Measurements from ENCODE around the gene NAPB. TPM values are rescaled to one million over a fixed set of nuclear protein-coding genes. Genes with fewer than 3 reads are reported as not detected.

The NAPB gene
- polyA plus RNA-seq, 2 of the 4 experiments (the other 2 are of a cell fraction) = 6.2 to 12.7 TPM

DNA sequence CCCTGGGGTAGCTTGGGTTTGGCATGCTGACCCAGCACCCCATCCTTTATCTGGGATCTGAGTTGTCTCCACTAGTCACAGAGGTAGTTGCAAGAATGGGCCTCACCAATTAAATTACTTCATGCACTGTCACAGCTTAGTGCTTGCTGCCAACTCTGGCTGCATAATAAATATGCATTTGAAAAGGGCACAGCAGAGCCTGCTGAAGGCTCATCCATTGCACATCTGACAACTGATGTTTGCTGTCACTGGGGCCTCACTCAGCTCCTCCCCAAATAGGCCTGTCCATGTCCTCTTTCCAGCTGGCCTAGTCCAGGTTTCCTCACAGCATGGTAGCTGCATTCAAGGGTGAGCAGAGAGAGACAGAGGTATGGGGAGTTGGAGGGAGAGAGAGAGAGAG, 84.0 kb downstream of the NAPB start:
- CTCF ChIA-PET = interaction anchor here (1.0 to 14.6 kb wide), 7 partner anchors 12 to 1003 kb away, joined by 3 to 378 read pairs (median 5); partner anchors contain the start of gene THBD
- H3K4me1 ChIP-seq = no peaks in the 10 kb centered on the region
- no peak overlapping the region for H3K4me2 ChIP-seq
- TF ChIP-seq ZNF302 (CRISPR knock-in tag; IDR thresholded peaks at IDR 0.05) (no peak), KDM1A (IDR thresholded peaks at IDR 0.05; ENCODE audit: low read depth) (no peak), ZC3H11A (IDR thresholded peaks at IDR 0.05) (no peak), CHD4 (IDR thresholded peaks at IDR 0.05; ENCODE audit: borderline replicate concordance) (no peak), GATA3 (IDR thresholded peaks at IDR 0.05; ENCODE audit: borderline replicate concordance) (no peak)
- no peak for DNase-seq (ENCODE audit: low read depth in 1 of 2, low spot score in 1 of 2)
- no peak overlapping the region for H3K27ac ChIP-seq
- H3K4me3 ChIP-seq = no peak overlapping the region
- POLR2A ChIA-PET = no interaction called here
- no peaks in the 10 kb centered on the region for H3K9me3 ChIP-seq
- no peak for FAIRE-seq
- ATAC-seq = no peak

DNA sequence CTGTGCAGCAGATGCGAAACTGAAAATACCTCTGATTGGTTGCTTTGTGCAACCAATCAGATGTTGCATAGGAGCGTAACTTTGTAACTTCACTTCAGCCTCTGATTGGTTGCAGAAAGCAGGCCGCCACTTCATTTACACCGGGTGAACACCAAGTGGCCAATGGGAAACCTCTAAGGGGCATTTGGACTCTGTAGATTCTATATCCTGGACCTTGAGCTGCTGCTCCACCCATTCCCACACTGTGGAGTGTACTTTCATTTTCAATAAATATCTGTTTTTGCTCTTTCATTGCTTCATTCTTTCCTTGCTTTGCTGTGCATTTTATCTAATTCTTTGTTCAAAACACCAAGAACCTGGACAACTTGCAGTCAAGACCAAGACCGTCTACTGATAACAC, 84.8 kb downstream of the NAPB start:
- Histone ChIP-seq H3K4me3 (no peak overlapping the region), H3K4me1 (no peaks in the 10 kb centered on the region), H3K9me3 (no peaks in the 10 kb centered on the region), H3K27ac (no peak overlapping the region), H3K4me2 (no peak overlapping the region)
- TF ChIP-seq, protein P1, sequence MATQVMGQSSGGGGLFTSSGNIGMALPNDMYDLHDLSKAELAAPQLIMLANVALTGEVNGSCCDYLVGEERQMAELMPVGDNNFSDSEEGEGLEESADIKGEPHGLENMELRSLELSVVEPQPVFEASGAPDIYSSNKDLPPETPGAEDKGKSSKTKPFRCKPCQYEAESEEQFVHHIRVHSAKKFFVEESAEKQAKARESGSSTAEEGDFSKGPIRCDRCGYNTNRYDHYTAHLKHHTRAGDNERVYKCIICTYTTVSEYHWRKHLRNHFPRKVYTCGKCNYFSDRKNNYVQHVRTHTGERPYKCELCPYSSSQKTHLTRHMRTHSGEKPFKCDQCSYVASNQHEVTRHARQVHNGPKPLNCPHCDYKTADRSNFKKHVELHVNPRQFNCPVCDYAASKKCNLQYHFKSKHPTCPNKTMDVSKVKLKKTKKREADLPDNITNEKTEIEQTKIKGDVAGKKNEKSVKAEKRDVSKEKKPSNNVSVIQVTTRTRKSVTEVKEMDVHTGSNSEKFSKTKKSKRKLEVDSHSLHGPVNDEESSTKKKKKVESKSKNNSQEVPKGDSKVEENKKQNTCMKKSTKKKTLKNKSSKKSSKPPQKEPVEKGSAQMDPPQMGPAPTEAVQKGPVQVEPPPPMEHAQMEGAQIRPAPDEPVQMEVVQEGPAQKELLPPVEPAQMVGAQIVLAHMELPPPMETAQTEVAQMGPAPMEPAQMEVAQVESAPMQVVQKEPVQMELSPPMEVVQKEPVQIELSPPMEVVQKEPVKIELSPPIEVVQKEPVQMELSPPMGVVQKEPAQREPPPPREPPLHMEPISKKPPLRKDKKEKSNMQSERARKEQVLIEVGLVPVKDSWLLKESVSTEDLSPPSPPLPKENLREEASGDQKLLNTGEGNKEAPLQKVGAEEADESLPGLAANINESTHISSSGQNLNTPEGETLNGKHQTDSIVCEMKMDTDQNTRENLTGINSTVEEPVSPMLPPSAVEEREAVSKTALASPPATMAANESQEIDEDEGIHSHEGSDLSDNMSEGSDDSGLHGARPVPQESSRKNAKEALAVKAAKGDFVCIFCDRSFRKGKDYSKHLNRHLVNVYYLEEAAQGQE (IDR thresholded peaks at IDR 0.05) = no peak
- TF ChIP-seq JUNB (IDR thresholded peaks at IDR 0.05) (no peak), HOXB13 (CRISPR knock-in tag; IDR thresholded peaks at IDR 0.05; ENCODE audit: low read depth) (no peak), GATA3 (IDR thresholded peaks at IDR 0.05; ENCODE audit: borderline replicate concordance) (no peak), EHMT2 (IDR thresholded peaks at IDR 0.05; ENCODE audit: low read depth) (no peak), HEYL (CRISPR knock-in tag; IDR thresholded peaks at IDR 0.05) (no peak), CHD4 (IDR thresholded peaks at IDR 0.05; ENCODE audit: borderline replicate concordance) (no peak)
- TF ChIP-seq, protein P2, sequence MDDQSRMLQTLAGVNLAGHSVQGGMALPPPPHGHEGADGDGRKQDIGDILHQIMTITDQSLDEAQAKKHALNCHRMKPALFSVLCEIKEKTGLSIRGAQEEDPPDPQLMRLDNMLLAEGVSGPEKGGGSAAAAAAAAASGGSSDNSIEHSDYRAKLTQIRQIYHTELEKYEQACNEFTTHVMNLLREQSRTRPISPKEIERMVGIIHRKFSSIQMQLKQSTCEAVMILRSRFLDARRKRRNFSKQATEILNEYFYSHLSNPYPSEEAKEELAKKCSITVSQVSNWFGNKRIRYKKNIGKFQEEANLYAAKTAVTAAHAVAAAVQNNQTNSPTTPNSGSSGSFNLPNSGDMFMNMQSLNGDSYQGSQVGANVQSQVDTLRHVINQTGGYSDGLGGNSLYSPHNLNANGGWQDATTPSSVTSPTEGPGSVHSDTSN (IDR thresholded peaks at IDR 0.05) = no peak
- ChIA-PET CTCF (interaction anchor here (0.7 to 14.6 kb wide), 6 partner anchors 13 to 646 kb away, joined by 3 to 378 read pairs (median 40); partner anchors contain the start of gene THBD), POLR2A (no interaction called here)
- ATAC-seq (no peak), FAIRE-seq (no peak), DNase-seq (ENCODE audit: low read depth in 1 of 2, low spot score in 1 of 2) (no peak)
- WGBS (ENCODE audit: missing lambda C conversion rate) = 83% methylated on average over 5 of the region's 5 CpGs

DNA sequence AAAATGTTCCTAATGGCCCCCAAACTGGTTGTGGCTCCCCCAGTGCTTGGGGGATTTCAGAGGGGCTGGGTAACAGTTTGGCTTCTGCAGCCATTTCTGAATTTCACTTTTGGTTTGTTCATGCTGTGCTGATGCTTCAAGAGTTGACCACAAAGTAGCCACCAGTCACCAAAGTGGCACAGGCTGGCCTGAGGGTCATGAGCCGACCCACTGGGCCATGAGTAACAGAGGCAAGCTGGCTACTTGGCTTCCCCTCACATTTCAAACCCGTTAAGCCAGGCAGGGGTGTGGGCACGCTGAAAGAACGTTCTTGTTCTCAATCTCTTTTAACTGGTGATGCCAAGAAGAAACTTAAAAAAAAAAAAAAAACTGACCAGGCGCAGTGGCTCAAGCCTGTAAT, 85.8 kb downstream of the NAPB start:
- DNase-seq (ENCODE audit: low read depth in 1 of 2, low spot score in 1 of 2) = no peak
- CTCF ChIA-PET = interaction anchor here (0.6 to 14.6 kb wide), 7 partner anchors 11 to 645 kb away, joined by 3 to 378 read pairs (median 3); partner anchors contain the start of gene THBD

More for the DNA sequence above, 85.8 kb downstream of the NAPB start:
- Histone ChIP-seq H3K4me3 (no peak overlapping the region), H3K4me1 (no peaks in the 10 kb centered on the region), H3K9me3 (no peaks in the 10 kb centered on the region), H3K4me2 (no peak overlapping the region), H3K27ac (no peak overlapping the region)
- FAIRE-seq (no peak), ATAC-seq (no peak)
- 65% methylated on average over 5 of the region's 5 CpGs for WGBS (ENCODE audit: missing lambda C conversion rate)
- POLR2A ChIA-PET = no interaction called here
- TF ChIP-seq, protein P1 (IDR thresholded peaks at IDR 0.05) = no peak
- TF ChIP-seq NPAS2 (CRISPR knock-in tag; IDR thresholded peaks at IDR 0.05; ENCODE audit: borderline replicate concordance) (no peak), FOSL2 (IDR thresholded peaks at IDR 0.05) (no peak), FOSL2 (CRISPR knock-in tag; IDR thresholded peaks at IDR 0.05) (no peak), SREBF2 (IDR thresholded peaks at IDR 0.05) (no peak), RARB (CRISPR knock-in tag; IDR thresholded peaks at IDR 0.05) (no peak), ZSCAN20 (CRISPR knock-in tag; IDR thresholded peaks at IDR 0.05) (no peak), CBX8 (IDR thresholded peaks at IDR 0.05) (no peak), MYC (IDR thresholded peaks at IDR 0.05; ENCODE audit: borderline replicate concordance, low read length) (no peak), HOXA7 (CRISPR knock-in tag; IDR thresholded peaks at IDR 0.05) (no peak), EHMT2 (IDR thresholded peaks at IDR 0.05; ENCODE audit: low read depth) (no peak), ZFP36 (IDR thresholded peaks at IDR 0.05; ENCODE audit: borderline replicate concordance, partially characterized antibody) (no peak), CHD2 (IDR thresholded peaks at IDR 0.05; ENCODE audit: low read length, partially characterized antibody) (no peak), ZC3H11A (IDR thresholded peaks at IDR 0.05) (no peak)
- TF ChIP-seq, protein P3, sequence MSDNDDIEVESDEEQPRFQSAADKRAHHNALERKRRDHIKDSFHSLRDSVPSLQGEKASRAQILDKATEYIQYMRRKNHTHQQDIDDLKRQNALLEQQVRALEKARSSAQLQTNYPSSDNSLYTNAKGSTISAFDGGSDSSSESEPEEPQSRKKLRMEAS (IDR thresholded peaks at IDR 0.05) = no peak
- TF ChIP-seq, protein P4, sequence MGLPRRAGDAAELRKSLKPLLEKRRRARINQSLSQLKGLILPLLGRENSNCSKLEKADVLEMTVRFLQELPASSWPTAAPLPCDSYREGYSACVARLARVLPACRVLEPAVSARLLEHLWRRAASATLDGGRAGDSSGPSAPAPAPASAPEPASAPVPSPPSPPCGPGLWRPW (IDR thresholded peaks at IDR 0.05) = no peak

Data from A549 (cell line).